ENCODE data around the gene CCDC34.

CCDC34 gene

GRCh38 chr11:27362749-27363575 lies at the start of gene CCDC34:
Gene CCDC34, minus strand, starts transcription at chr11:27363215. Its CDS starts 21 bp downstream, at chr11:27363194.
- DNase-seq, result peak; percentile 53

GRCh38 chr11:27412192-27412691 lies 49.2 kb upstream of the CCDC34 start:
- no peak for DNase-seq

- DNase-seq, result no peak
Measured at GRCh38 chr11:27411328-27411727, 48.3 kb upstream of the CCDC34 start.

- DNase-seq, result no peak
Measured at GRCh38 chr11:27410272-27410671, 47.3 kb upstream of the CCDC34 start.

- no peak for DNase-seq
Measured at GRCh38 chr11:27409742-27410141, 46.7 kb upstream of the CCDC34 start.

- no peak for DNase-seq
Measured at GRCh38 chr11:27409049-27409448, 46.0 kb upstream of the CCDC34 start.

- DNase-seq, result no peak
Measured at GRCh38 chr11:27408246-27408800, 45.3 kb upstream of the CCDC34 start.

- DNase-seq, result no peak
Measured at GRCh38 chr11:27406498-27407354, 43.7 kb upstream of the CCDC34 start.

- no peak for DNase-seq
Measured at GRCh38 chr11:27405134-27405533, 42.1 kb upstream of the CCDC34 start.

- DNase-seq, result no peak
Measured at GRCh38 chr11:27404427-27404826, 41.4 kb upstream of the CCDC34 start.

- DNase-seq, result no peak
Measured at GRCh38 chr11:27403195-27403594, 40.2 kb upstream of the CCDC34 start.

GRCh38 chr11:27402450-27402849 lies 39.4 kb upstream of the CCDC34 start:
- DNase-seq, result no peak

GRCh38 chr11:27401833-27402316 lies 38.9 kb upstream of the CCDC34 start:
- DNase-seq, result peak; percentile 41

- DNase-seq, result no peak
Measured at GRCh38 chr11:27401280-27401832, 38.3 kb upstream of the CCDC34 start.

- no peak for DNase-seq
Measured at GRCh38 chr11:27398400-27398770, 35.4 kb upstream of the CCDC34 start.

GRCh38 chr11:27397624-27398399 lies 34.8 kb upstream of the CCDC34 start:
- peak; percentile 31 for DNase-seq

- no peak for DNase-seq
Measured at GRCh38 chr11:27396259-27396839, 33.3 kb upstream of the CCDC34 start.

GRCh38 chr11:27395556-27396258 lies 32.7 kb upstream of the CCDC34 start:
- DNase-seq, result peak; percentile 31

GRCh38 chr11:27394781-27395228 lies 31.8 kb upstream of the CCDC34 start:
- DNase-seq, result no peak

GRCh38 chr11:27392278-27393114 lies 29.5 kb upstream of the CCDC34 start:
- DNase-seq, result no peak

Data from NCI-H2029 treated with DMSO at 0.1 percent for 48 hours (cell line).